GM19023 (cell line): ENCODE results near the gene WDR27.

ENCODE experiments used
- ATAC-seq: cut with Tn5 transposase; IDR thresholded peaks from one replicate; pipeline ENCODE4 v1.9.1; 2021; ENCODE audit warnings: mild to moderate bottlenecking, moderate library complexity; ENCODE audit not compliant: unreplicated experiment

The WDR27 gene

DNA sequence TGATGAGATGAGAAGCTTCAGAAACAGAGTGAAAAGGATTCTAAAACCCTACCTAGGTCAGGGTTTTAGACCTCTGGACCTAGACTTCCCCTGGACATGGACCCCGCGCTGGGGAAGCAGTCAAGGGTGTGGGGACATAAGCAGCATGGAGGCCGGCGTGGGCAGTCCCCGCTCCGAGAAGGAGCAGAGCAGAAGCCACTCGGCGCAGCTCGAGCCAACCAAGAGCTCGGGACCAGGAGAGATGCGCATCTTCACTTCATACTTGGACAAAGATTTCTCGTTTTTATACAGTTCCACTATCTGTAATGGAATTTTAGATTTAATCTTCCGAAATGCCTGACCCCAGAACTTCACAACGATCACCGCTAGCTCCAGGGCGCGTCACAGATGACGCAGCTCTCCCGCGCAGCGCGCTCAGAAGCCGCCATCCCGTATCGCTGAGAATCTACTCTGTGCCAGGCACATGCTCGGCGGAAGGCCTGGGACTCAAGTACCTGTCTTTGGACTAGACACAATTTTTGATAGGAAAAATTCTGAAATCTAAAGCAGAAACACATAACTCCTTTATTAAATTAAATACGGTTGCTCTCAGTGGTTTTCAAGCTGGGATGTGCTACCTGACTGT lies 60.3 kb downstream of the WDR27 start:
- no peak for ATAC-seq

DNA sequence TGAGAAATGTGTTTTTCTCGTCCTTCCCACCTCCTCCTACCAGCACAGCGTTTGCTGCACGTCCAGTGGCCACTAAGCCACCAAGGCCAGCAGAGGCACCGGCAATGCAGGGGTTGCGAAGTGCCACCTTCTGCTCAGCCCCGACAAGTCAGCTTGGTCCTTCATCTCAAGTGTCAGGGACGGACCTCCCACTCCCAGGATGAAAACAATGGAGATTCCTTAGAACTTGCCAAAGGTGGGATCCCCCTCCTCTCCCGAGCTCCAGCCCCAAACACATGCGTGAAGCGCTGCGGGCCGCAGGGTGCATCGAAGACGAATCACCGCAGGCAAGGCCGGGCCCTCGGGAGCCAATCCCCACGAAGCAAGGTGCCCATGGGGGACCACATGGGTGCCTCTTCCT lies 60.8 kb downstream of the WDR27 start:
- ATAC-seq = no peak

DNA sequence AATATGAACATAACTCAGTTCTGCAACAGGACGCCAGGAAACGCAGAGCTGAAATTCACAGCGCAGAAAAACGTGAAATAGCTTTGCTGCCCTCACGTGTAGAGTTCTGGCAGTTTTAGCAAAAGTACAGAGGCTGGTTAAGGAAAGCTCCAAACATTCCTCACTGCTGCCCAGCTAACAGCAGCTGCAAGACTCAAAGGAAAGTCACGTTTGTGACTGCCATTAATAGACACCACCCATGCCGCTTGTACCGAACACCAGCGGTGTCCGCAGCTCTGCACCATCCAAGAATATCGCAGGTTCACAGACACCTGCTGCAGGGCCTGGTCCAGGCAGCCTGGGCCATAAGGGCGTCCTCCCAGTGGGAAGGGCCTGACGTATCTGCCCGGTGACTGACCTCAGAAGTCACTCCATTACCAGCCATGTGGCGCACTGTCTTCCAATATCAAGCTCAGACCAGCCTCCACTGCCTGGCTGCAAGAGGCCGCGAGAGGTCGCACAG lies 61.4 kb downstream of the WDR27 start:
- no peak for ATAC-seq

DNA sequence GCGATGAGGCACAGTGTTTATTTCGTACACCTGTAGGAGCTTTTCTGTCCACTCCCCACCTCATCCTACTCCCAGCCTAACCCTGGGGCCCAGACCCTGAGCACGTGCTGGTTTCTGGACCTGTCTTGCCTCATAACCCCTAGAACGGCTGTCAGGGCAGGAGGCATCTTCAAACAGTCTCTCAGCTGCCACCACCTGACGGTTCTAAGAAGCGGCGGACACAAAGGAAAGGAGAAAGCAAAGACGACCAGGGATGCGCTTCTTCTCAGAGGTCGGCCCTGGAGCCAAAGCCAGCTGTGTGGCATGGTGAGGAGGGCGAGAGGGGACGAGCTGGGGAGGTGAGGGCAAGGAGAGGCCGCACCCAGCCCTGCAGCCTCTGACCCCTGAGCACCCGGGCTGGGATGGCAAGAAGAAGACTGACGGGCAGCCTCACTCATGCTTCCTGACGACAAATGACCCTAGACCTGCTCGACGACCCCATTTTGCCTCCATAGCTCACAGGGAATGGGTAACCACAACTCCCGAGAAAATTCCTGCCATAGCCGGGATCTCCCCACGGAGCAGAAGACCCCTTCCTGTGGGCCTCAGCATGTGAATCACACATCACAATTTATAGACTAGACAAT lies 62.1 kb downstream of the WDR27 start:
- ATAC-seq = no peak

DNA sequence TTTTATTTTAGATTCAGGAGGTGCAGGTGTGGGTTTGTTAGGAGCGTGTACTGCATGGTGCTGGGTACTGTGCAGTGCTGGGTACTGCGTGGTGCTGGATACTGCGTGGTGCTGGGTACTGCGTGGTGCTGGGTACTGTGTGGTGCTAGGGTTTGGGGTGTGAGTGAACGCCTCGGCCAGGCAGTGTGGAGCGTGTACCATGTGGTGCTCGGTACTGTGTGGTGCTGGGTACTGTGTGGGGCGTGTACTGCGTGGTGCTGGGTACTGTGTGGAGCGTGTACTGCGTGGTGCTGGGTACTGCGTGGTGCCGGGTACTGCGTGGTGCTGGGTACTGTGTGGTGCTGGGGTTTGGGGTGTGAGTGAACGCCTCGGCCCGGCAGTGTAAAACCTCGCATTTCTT lies 62.9 kb downstream of the WDR27 start:
- ATAC-seq = no peak

DNA sequence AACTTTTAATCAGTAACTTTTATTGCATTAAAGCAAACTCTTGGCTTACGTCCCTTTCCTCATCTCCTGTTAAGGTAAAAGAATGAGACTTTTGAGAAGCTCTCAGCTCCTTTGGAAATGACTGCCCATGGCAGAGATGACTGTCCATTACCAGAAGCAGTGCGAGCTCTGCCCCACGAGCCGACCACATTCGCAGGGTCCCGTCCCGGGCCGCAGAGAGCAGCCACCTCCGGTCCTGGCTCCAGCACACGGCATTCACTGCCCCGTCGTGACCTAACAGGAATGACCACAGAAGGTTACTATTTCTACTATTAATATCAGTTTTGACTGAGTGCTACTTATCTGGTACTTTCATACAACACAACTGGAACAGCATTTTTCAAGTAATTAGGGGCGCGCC lies 63.4 kb downstream of the WDR27 start:
- ATAC-seq = no peak

DNA sequence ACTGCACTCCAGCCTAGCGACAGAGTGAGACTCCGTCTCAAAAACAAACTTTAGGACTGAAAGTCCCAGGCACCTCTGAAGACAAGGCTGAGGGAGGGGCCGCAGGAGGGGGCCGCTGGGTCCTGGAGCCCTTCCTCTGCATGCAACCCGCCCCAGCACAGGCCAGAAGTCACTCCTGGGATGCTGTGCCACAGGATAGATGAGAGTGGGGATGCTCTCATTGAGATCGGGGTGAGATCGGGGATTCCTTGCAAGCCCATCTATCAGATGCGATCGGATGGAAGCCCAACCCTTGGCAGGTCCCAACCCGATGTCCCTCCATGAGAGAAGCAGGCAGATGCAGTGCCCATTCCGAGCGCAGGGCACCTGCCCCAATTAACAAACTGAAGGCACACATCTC lies 66.5 kb downstream of the WDR27 start:
- no peak for ATAC-seq

DNA sequence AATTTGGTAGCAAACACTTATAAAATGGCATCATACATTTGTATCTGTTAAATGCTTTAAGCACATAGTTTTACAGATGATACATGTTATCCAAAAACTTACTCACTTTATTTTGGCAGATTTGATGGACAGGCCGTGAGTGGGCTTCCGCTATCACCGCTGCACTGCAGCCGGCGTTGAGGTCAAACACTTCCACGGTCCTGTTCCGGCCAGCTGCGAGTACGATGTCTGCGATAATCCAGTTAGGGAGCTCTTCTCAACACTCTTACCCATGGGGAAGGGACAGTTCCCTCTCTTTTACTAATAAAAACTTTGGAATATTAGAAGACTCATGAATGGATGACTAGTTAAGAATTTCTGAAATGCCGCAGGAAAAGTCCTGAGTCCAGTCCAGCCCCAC lies 69.0 kb downstream of the WDR27 start:
- no peak for ATAC-seq

DNA sequence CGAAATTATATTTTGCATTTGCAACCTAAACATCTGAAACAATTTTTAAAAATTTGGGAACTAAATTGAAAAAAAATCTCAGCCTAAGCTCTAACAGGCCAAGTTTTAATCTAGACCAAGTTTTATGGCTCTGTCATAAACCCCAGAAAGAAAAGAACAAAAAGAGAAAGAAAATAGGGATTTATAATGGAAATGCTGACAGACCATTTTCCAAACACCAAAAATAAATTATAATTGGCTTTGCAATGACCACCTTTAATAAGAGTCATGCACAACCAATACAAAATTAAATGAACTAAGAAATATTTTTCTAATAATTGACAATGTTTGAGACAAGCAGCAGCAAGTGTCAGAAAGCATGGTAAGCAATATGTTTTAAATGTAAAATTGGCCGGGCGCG lies 72.6 kb downstream of the WDR27 start:
- ATAC-seq = no peak

DNA sequence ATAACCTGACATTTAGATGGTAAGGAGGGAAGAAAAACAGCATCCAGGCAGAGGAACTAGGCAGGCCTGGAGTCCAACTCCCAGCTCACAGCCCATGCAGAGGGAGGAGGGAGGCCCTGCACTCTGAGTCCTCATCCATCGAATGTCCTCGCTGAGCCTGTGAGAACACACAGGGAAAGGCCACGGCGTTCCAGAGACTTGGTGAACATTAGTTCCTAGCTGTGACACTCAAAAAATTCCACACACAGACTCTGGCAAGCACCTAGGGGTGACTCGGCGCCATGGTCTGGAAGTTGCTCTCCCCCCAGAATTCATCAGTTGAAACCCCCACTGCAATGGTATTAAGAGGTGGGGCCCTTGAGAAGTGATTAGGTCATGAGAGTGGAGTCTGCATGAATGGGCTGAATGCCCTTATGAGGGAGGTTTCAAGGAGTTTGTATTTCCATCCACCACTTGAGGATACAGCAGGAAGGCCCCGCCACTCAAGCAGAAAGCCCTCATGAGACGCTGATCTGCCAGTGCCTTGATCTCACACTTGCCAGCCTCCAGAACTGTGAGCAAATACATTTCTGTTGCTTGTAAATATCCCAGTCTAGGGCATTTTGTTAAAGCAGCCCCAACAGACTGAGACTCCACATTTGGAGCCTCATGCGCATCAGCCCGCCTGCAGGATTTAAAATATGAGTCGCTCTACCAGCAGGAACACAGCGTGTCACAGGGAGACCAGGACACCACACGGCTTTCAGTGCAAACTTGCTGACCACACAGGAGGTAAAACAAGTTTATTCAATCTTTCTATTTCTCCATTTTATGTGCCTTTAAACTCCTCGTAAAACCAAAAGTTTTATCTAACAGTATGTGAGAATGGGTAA lies 73.9 kb downstream of the WDR27 start:
- ATAC-seq = no peak

DNA sequence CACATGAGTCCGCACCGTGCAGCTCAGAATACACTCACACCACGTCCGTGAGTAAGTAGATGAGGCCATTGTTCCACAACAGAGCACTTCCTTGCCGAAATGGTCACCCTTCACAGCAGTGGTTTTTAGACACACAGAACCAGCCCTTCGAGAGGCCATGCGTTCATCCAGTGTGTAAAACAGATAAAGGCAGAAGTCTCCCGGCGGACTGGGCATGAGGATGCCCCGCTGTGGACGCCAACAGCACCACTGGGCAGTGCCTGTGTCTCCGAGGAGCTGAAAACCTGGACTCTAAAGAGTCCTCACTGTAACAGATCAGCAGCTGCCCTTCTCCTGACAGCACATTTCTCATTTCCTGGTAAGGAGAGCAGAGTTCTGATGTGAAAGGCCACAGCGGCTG lies 75.2 kb downstream of the WDR27 start:
- ATAC-seq = no peak

DNA sequence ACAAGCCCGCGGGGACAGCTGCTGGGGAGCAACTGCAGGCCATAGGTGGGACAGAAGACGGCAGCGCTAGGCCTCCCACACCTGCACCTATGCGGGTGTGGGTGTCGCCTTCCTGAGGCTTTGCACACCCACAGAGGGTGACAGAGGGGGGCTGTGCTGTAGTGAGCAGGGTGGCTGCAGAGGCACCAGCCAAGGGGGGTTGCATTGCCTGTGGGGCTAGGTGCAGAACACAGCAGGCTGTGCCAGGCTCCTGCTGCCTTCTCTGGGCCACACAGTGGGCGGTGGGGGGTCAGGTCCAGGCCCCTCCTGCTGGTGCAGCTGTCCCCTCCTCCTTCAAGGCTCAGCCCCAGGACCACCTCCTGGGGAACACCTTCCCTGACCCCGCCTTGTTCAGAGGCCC lies 75.7 kb downstream of the WDR27 start:
- no peak for ATAC-seq

DNA sequence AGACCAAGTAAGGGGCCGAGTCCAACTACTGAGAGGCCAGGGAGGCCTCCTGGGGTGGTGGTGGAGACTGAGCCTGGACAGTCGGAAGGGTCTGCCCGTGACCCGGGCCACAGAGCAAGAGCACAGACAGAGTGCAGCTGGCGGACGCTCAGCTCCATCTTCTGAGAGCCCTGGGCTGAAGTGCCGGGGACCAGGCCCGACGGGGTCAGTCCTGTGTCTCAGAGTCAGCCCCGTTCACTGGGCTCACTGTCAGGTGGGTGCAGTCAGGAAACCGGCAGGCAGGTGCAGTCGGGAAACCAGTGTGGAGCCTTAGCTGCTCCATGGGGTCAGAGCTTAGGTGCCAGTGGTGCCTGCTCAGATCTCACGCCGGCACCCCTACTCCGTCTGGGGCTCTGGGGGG lies 76.5 kb downstream of the WDR27 start:
- no peak for ATAC-seq

DNA sequence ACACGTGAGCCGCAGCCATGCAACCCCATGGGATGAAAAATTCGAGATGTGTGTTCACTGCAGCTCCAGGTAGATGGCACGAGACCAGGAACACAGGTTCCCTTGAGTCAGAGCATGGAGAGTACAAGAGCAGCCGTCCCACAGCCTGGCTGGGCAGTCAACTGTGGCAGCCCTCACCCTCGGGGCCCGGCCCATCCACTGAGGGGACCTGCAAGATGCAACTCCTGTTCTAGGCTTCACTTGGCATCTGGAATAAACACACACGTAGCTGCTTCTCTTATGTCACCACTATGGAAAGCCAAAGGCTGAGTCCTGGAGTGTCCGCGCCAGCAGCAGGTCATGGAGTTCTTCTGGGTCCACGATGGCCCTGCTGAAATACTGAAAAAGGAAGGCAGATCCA lies 77.0 kb downstream of the WDR27 start:
- no peak for ATAC-seq

DNA sequence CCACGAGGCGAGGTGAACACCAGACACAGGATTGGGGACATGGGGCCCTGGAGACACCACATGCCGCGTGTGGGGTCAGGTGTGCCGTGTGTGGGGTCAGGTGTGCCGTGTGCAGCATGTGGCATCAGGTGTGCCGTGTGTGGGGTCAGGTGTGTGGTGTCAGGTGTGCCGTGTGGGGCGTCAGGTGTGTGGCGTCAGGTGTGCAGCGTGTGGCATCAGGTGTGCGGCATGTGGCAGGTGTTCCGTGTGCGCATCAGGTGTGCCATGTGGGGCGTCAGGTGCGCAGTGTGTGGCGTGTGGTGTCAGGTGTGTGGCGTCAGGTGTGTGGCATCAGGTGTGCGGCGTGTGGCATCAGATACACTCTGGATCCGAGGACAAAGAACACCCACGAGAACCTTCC lies 77.9 kb downstream of the WDR27 start:
- ATAC-seq = no peak

DNA sequence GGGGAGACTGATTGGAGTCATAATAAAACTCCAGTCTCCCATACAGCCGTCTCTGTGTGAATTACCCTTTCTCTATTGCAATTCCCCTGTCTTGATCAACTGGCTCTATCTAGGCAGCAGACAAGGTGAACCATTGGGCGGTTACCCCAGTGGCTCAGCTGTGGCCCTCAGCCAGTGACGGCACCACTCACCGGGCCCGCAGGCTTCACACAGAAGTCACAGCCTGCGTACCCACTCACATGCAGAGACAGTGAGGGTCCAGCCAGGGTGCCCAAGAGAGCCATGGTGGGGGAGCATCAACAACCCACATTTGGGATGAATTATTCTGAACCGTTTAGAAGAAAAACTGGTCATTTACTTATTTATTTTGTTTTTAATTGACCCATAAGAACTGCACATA lies 78.5 kb downstream of the WDR27 start:
- no peak for ATAC-seq

DNA sequence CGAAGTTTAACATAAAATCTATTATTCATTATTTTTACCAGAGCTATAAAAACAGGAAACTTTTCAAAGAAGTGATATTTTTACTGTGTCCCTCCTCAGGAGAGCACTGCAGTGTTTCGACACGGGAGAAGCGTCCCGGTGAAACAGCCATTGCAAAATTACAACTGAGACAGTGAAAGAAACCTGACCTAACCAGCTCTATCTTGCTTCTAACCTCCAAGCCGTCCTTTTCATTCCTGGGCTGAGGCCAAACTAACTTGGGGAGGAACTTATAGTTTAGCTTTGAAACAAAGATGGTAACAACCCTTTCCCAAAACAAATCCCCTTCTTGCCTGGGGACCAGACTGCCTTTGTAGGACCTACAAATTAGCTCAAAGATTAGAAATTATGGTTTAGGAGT lies 79.2 kb downstream of the WDR27 start:
- ATAC-seq = no peak

DNA sequence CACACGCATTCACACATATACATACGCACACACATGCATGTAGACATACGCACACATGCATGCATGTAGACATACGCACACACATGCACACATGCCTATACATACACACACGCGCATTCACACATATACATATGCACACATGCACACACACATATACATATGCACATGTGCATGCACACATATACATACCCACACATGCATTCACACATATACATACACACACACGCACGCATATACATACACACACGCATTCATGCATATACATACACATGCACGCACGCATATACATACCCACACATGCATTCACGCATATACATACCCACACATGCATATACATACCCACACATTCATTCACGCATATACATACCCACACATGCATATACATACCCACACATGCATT lies 80.5 kb downstream of the WDR27 start:
- no peak for ATAC-seq

DNA sequence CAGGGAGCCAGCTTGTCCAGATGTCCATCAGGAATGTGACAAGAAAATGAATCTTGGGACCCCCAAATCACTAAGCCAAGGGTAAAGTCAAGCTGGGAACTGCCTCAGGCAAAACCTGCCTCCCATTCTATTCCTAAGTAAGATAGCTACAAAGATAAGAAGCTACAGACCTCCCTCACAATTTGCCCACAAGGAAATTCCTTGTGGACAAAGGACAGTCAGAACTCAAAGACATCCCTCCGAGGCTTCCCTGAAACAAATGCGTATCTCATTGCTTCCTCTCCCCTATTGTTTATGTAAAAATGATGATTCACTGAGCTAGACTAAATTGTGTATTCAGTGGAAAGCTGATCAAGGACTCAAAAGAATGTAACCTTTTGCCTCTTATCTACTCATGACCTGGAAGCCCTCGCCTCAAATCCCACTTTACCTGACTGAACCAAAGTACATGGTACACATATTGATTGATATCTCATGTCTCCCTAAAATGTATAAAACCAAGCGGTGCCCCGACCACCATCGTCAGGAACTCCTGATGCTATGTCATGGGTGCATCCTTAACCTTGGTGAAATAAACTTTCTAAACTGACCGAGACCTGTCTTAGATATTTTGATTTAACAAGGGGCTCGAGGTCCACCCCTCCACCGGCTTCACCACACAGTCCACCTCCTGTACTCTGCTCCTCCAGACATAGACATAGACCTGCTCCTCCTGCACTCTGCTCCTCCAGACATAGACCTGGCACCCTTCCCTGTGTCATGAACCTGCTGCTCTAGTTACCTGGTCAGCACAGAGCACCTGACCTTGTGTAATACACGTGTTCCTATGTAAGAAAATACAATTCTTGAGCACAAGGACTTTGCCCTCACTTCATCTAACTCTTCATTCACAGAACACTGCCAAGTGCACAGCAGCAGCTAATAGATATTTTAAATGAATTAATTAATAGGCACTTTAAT lies 81.4 kb downstream of the WDR27 start:
- no peak for ATAC-seq

DNA sequence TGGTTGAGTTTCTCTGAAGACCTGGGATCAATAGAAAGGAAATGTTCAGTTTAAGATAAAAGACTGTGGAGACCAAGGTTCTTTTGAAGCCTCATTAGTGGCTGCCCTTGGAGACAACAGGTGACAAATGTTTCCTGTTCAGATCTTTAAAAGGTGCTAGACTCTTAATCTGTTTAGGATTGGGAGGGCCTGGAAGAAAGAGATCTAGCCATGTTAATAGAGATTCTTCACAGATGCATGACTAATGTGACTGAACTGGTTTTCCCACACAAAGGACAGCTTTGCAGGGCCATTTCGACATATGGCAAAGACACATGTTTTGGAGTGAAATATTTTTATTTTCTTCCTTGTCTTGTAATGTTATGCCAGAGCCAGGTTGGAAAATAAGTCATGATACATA lies 82.2 kb downstream of the WDR27 start:
- ATAC-seq = no peak
